Measurements from ENCODE around the gene TMEM245. TPM values are rescaled to one million over a fixed set of nuclear protein-coding genes. Genes with fewer than 3 reads are reported as not detected.

The TMEM245 gene
- total RNA-seq, result 100 to 1,000 TPM in 2 of 4 donors, 10 to 100 TPM in 2; 81.4 to 136 (median 99.6) TPM
- 25.6 TPM for polyA plus RNA-seq
- long read RNA-seq, donor 1, full-length matches to known transcripts, result 52 of 312 reads
- long read RNA-seq, donor 1, partial matches to known transcripts, result 46 of 312 reads
- long read RNA-seq, donor 1, other reads (novel, unspliced or antisense), result 214 of 312 reads
- long read RNA-seq, donor 2, full-length matches to known transcripts, result 15 of 76 reads
- long read RNA-seq, donor 2, partial matches to known transcripts, result 5 of 76 reads
- long read RNA-seq, donor 2, other reads (novel, unspliced or antisense), result 56 of 76 reads
- long read RNA-seq, donor 3, full-length matches to known transcripts, result 78 of 227 reads
- long read RNA-seq, donor 3, partial matches to known transcripts, result 66 of 227 reads
- long read RNA-seq, donor 3, other reads (novel, unspliced or antisense), result 83 of 227 reads
- long read RNA-seq, donor 4, full-length matches to known transcripts, result 14 of 90 reads
- long read RNA-seq, donor 4, partial matches to known transcripts, result 13 of 90 reads
- long read RNA-seq, donor 4, other reads (novel, unspliced or antisense), result 63 of 90 reads

- ATAC-seq (peak; percentile 97 to 99), DNase-seq (peak; percentile 96 to 98 (median 98))
- Histone ChIP-seq H3K27ac (ENCODE audit: low read length) (peak within 1 kb of the TSS; percentile 84), H3K27me3 (ENCODE audit: control insufficient read depth, insufficient read depth) (no peaks in the 10 kb centered on the region), H3K4me3 (ENCODE audit: low read length) (peak within 1 kb of the TSS; percentile 83), H3K9me3 (ENCODE audit: control insufficient read depth, low read length) (no peaks in the 10 kb centered on the region), H3K4me1 (ENCODE audit: control insufficient read depth, insufficient read depth, low read length) (peaks cover 4% of the 10 kb centered on the region)
- under 1% methylated on average over 88 of the region's 88 CpGs for WGBS
- intact Hi-C loops (cut with DNase I), result no loop called here
Observed at GRCh38 chr9:109119439-109120203, at the start of gene TMEM245. TSS of gene TMEM245 (minus strand) at chr9:109119947. CDS start at chr9:109119913, 34 bp downstream.

GRCh38 chr9:109168170-109168569 lies 48.4 kb upstream of the TMEM245 start:
- no peak for DNase-seq
- no peak overlapping the region for H3K4me3 ChIP-seq (ENCODE audit: low read length)
- H3K27me3 ChIP-seq (ENCODE audit: control insufficient read depth, insufficient read depth), result no peaks in the 10 kb centered on the region
- no peaks in the 10 kb centered on the region for H3K4me1 ChIP-seq (ENCODE audit: control insufficient read depth, insufficient read depth, low read length)
- H3K9me3 ChIP-seq (ENCODE audit: control insufficient read depth, low read length), result no peaks in the 10 kb centered on the region
- intact Hi-C loops (cut with DNase I), result no loop called here
- no peak for ATAC-seq
- no peak overlapping the region for H3K27ac ChIP-seq (ENCODE audit: low read length)

- DNase-seq, result no peak
- H3K9me3 ChIP-seq (ENCODE audit: control insufficient read depth, low read length), result no peaks in the 10 kb centered on the region
- no peak for ATAC-seq
- H3K4me3 ChIP-seq (ENCODE audit: low read length), result no peak overlapping the region
- no peaks in the 10 kb centered on the region for H3K4me1 ChIP-seq (ENCODE audit: control insufficient read depth, insufficient read depth, low read length)
- intact Hi-C loops (cut with DNase I), result no loop called here
- H3K27ac ChIP-seq (ENCODE audit: low read length), result no peak overlapping the region
- H3K27me3 ChIP-seq (ENCODE audit: control insufficient read depth, insufficient read depth), result no peaks in the 10 kb centered on the region
- 93% methylated on average over 5 of the region's 5 CpGs for WGBS
Observed at GRCh38 chr9:109167716-109168115, 48.0 kb upstream of the TMEM245 start.

- ATAC-seq, result peak; percentile 40 to 63
- intact Hi-C loops (cut with DNase I), result no loop called here
Observed at GRCh38 chr9:109166771-109167601, 47.2 kb upstream of the TMEM245 start, which contains the start of gene FRRS1L. TSS of gene FRRS1L (minus strand) at chr9:109167249. CDS start at chr9:109167138, 111 bp downstream.

GRCh38 chr9:109166171-109166770 lies 46.5 kb upstream of the TMEM245 start:
- 81% methylated on average over 16 of the region's 16 CpGs for WGBS
- H3K4me3 ChIP-seq (ENCODE audit: low read length), result peak overlapping the region; percentile 64
- DNase-seq, result no peak
- ATAC-seq, result peak; percentile 11 to 16
- no peaks in the 10 kb centered on the region for H3K27me3 ChIP-seq (ENCODE audit: control insufficient read depth, insufficient read depth)
- no peak overlapping the region for H3K27ac ChIP-seq (ENCODE audit: low read length)
- H3K4me1 ChIP-seq (ENCODE audit: control insufficient read depth, insufficient read depth, low read length), result no peaks in the 10 kb centered on the region
- intact Hi-C loops (cut with DNase I), result no loop called here
- H3K9me3 ChIP-seq (ENCODE audit: control insufficient read depth, low read length), result no peaks in the 10 kb centered on the region

More at GRCh38 chr9:109166771-109167601, 47.2 kb upstream of the TMEM245 start, which contains the start of gene FRRS1L:
- Histone ChIP-seq H3K27ac (ENCODE audit: low read length) (no peak within 1 kb of the TSS), H3K4me1 (ENCODE audit: control insufficient read depth, insufficient read depth, low read length) (no peaks in the 10 kb centered on the region), H3K9me3 (ENCODE audit: control insufficient read depth, low read length) (no peaks in the 10 kb centered on the region), H3K4me3 (ENCODE audit: low read length) (peak within 1 kb of the TSS; percentile 64), H3K27me3 (ENCODE audit: control insufficient read depth, insufficient read depth) (no peaks in the 10 kb centered on the region)
- WGBS, result 6% methylated on average over 82 of the region's 86 CpGs
- no peak for DNase-seq

- H3K4me3 ChIP-seq (ENCODE audit: low read length), result no peak overlapping the region
Observed at GRCh38 chr9:109164042-109164441, 44.3 kb upstream of the TMEM245 start.

GRCh38 chr9:109163194-109163593 lies 43.4 kb upstream of the TMEM245 start:
- Histone ChIP-seq H3K9me3 (ENCODE audit: control insufficient read depth, low read length) (no peaks in the 10 kb centered on the region), H3K4me3 (ENCODE audit: low read length) (no peak overlapping the region), H3K4me1 (ENCODE audit: control insufficient read depth, insufficient read depth, low read length) (no peaks in the 10 kb centered on the region), H3K27me3 (ENCODE audit: control insufficient read depth, insufficient read depth) (no peaks in the 10 kb centered on the region), H3K27ac (ENCODE audit: low read length) (no peak overlapping the region)
- no peak for ATAC-seq
- intact Hi-C loops (cut with DNase I), result no loop called here
- 89% methylated on average over 1 of the region's 1 CpG for WGBS
- DNase-seq, result no peak

More at GRCh38 chr9:109164042-109164441, 44.3 kb upstream of the TMEM245 start:
- WGBS, result 80% methylated on average over 5 of the region's 5 CpGs
- ATAC-seq, result no peak
- no peak for DNase-seq
- Histone ChIP-seq H3K9me3 (ENCODE audit: control insufficient read depth, low read length) (no peaks in the 10 kb centered on the region), H3K4me1 (ENCODE audit: control insufficient read depth, insufficient read depth, low read length) (no peaks in the 10 kb centered on the region), H3K27ac (ENCODE audit: low read length) (no peak overlapping the region), H3K27me3 (ENCODE audit: control insufficient read depth, insufficient read depth) (no peaks in the 10 kb centered on the region)
- intact Hi-C loops (cut with DNase I), result no loop called here

GRCh38 chr9:109162677-109163076 lies 42.9 kb upstream of the TMEM245 start:
- Histone ChIP-seq H3K27ac (ENCODE audit: low read length) (no peak overlapping the region), H3K27me3 (ENCODE audit: control insufficient read depth, insufficient read depth) (no peaks in the 10 kb centered on the region), H3K4me3 (ENCODE audit: low read length) (no peak overlapping the region), H3K4me1 (ENCODE audit: control insufficient read depth, insufficient read depth, low read length) (no peaks in the 10 kb centered on the region), H3K9me3 (ENCODE audit: control insufficient read depth, low read length) (no peaks in the 10 kb centered on the region)
- DNase-seq, result no peak
- intact Hi-C loops (cut with DNase I), result no loop called here
- ATAC-seq, result no peak
- 72% methylated on average over 3 of the region's 3 CpGs for WGBS

- DNase-seq (no peak), ATAC-seq (no peak)
- WGBS, result 82% methylated on average over 3 of the region's 3 CpGs
Observed at GRCh38 chr9:109161471-109161870, 41.7 kb upstream of the TMEM245 start.

GRCh38 chr9:109159583-109159982 lies 39.8 kb upstream of the TMEM245 start:
- DNase-seq (no peak), ATAC-seq (no peak)
- WGBS, result 89% methylated on average over 4 of the region's 4 CpGs
- H3K4me1 ChIP-seq (ENCODE audit: control insufficient read depth, insufficient read depth, low read length), result no peaks in the 10 kb centered on the region
- H3K27me3 ChIP-seq (ENCODE audit: control insufficient read depth, insufficient read depth), result no peaks in the 10 kb centered on the region
- H3K9me3 ChIP-seq (ENCODE audit: control insufficient read depth, low read length), result no peaks in the 10 kb centered on the region
- intact Hi-C loops (cut with DNase I), result no loop called here
- no peak overlapping the region for H3K4me3 ChIP-seq (ENCODE audit: low read length)
- H3K27ac ChIP-seq (ENCODE audit: low read length), result no peak overlapping the region

More at GRCh38 chr9:109161471-109161870, 41.7 kb upstream of the TMEM245 start:
- H3K9me3 ChIP-seq (ENCODE audit: control insufficient read depth, low read length), result no peaks in the 10 kb centered on the region
- no peaks in the 10 kb centered on the region for H3K27me3 ChIP-seq (ENCODE audit: control insufficient read depth, insufficient read depth)
- no peak overlapping the region for H3K4me3 ChIP-seq (ENCODE audit: low read length)
- H3K27ac ChIP-seq (ENCODE audit: low read length), result no peak overlapping the region
- no peaks in the 10 kb centered on the region for H3K4me1 ChIP-seq (ENCODE audit: control insufficient read depth, insufficient read depth, low read length)
- intact Hi-C loops (cut with DNase I), result no loop called here
